Astrocyte of the cerebellum (primary cell): Measurements from ENCODE around the gene RAB44.

Experiments used
- DNase-seq: peaks from one replicate; pipeline ENCODE4 v3.0.0-alpha.2; 2011; ENCODE audit warnings: low read depth
- H3K4me3 ChIP-seq: 2 replicates; pipeline ENCODE4 v1.5.1; 2011; ENCODE audit warnings: mild to moderate bottlenecking, low read depth, low read length, moderate library complexity
- in situ Hi-C: cut with HindIII; loops from 2 replicates; pipeline ENCODE4 v1.10.0; 2017; ENCODE audit warnings: low sequenced_read_pairs
- TF ChIP-seq, protein P1 (sequence below): IDR thresholded peaks from 2 replicates; pipeline ENCODE4 v1.5.1; 2012; ENCODE audit warnings: low read length, low read depth, moderate library complexity, mild to moderate bottlenecking; ENCODE audit errors: missing control alignments

The RAB44 gene

DNA sequence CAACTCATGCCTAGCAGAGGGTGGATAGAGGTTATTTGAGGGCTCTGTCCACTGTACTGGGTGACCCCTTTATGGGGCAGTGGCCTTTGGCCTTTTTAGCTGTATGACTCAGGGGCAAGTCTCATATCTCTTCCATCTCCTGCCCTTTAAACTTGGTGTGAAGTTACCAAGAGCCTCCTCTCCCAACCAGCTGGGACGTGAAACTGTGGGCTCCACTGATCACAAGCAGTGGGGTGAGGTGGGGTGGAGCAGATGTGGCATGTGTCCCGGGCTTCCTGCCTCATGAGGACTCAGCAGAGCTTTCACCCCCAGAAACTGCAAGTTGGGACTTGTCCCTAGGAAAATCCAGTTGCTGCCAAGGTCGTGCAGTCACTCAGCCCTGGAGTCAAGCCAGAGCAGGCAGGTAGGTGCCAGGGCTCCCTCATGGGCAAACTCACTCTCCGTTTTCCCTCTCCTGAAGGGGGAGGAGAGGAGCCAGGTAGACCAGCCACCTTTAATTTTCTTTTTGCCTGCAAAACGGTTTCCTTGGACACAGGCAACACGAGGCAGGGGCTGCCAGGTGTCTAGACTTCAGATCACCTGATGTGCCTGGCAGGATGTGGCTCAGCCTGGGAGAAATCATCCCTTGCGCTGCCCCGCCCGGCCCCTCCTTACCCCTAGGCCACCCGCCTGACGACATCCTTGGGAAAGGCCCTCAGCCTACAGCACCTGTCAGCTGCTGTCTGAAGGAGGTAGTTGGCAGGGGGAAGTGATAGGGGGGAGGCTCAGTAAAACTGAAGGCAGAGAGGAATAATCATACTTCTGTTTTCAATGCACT is 15.1 kb upstream of the RAB44 start:
- no peak for DNase-seq
- peak overlapping the region; percentile 98 for H3K4me3 ChIP-seq
- in situ Hi-C loops = loop anchor here (5.0 kb wide), 1 partner anchor 55 kb away; no protein-coding TSS in a partner anchor

DNA sequence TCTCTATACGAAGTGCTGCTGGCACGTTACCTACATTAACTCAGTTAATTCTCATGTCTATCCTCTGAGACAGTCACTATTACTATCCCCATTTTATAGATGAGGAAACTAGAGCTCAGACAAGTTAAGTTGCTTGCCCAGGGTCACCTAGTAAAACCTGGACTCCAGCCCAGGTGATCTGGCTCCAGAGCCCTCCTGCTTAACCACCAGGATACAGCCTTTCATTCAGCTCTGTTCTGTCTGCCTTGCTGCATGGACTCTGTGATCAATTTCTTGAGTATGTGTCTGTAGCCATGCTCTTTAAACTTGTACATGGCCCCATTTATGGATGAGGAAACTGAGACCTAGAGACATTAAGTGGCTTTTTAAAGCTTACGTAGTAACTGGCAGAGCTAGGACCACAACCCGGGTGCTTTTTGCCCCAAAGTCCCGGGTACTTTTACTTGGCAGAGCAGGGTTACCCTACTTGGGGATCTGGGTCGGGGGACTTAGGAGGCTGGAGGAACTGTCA is 14.4 kb upstream of the RAB44 start:
- DNase-seq = no peak
- in situ Hi-C loops = loop anchor here (5.0 kb wide), 1 partner anchor 54 kb away; no protein-coding TSS in a partner anchor
- TF ChIP-seq, protein P1, sequence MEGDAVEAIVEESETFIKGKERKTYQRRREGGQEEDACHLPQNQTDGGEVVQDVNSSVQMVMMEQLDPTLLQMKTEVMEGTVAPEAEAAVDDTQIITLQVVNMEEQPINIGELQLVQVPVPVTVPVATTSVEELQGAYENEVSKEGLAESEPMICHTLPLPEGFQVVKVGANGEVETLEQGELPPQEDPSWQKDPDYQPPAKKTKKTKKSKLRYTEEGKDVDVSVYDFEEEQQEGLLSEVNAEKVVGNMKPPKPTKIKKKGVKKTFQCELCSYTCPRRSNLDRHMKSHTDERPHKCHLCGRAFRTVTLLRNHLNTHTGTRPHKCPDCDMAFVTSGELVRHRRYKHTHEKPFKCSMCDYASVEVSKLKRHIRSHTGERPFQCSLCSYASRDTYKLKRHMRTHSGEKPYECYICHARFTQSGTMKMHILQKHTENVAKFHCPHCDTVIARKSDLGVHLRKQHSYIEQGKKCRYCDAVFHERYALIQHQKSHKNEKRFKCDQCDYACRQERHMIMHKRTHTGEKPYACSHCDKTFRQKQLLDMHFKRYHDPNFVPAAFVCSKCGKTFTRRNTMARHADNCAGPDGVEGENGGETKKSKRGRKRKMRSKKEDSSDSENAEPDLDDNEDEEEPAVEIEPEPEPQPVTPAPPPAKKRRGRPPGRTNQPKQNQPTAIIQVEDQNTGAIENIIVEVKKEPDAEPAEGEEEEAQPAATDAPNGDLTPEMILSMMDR = no peak
- H3K4me3 ChIP-seq = peak overlapping the region; percentile 98

More for the DNA sequence above, 15.1 kb upstream of the RAB44 start:
- TF ChIP-seq, protein P1 = no peak

DNA sequence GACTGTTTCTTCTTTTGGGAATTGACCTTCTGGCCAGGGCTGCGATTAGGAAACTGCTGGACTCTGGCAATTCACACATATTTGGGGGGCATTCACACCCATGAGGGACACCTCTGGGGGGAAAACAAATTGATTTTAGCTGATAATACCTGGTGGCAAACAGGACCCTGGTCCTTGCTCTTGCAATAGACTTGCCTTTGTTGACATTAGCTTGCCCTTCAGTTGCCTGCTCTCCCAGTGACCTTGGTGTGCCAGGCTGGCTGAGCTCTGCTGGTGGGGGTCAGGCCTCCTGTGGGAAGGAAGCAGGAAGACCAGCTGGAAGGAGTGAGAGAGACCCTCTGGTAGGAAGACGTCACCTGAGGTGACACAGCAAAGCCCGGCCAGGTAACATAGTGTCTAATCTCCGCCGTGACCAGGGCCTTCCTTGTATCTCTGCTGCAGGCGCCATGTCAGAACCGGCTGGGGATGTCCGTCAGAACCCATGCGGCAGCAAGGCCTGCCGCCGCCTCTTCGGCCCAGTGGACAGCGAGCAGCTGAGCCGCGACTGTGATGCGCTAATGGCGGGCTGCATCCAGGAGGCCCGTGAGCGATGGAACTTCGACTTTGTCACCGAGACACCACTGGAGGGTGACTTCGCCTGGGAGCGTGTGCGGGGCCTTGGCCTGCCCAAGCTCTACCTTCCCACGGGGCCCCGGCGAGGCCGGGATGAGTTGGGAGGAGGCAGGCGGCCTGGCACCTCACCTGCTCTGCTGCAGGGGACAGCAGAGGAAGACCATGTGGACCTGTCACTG is 13.8 kb upstream of the RAB44 start:
- TF ChIP-seq, protein P1 = no peak
- no peak overlapping the region for H3K4me3 ChIP-seq
- in situ Hi-C loops = loop anchor here (5.0 kb wide), 1 partner anchor 53 kb away; no protein-coding TSS in a partner anchor
- no peak for DNase-seq

DNA sequence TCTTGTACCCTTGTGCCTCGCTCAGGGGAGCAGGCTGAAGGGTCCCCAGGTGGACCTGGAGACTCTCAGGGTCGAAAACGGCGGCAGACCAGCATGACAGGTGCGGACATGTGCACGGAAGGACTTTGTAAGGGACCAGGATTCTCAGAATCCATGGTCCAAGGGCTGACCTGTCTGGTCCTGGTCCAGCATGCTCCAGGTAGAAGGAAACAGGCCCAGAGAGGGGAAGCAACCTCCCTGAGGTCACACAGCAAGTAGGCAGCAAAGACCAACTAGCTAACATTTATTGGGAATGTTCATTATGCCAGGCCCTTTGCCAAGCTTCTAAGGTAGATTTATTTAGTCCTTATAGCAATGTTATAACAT is 13.2 kb upstream of the RAB44 start:
- DNase-seq = no peak
- TF ChIP-seq, protein P1 = no peak
- in situ Hi-C loops = loop anchor here (5.0 kb wide), 1 partner anchor 53 kb away; no protein-coding TSS in a partner anchor
- H3K4me3 ChIP-seq = no peak overlapping the region

DNA sequence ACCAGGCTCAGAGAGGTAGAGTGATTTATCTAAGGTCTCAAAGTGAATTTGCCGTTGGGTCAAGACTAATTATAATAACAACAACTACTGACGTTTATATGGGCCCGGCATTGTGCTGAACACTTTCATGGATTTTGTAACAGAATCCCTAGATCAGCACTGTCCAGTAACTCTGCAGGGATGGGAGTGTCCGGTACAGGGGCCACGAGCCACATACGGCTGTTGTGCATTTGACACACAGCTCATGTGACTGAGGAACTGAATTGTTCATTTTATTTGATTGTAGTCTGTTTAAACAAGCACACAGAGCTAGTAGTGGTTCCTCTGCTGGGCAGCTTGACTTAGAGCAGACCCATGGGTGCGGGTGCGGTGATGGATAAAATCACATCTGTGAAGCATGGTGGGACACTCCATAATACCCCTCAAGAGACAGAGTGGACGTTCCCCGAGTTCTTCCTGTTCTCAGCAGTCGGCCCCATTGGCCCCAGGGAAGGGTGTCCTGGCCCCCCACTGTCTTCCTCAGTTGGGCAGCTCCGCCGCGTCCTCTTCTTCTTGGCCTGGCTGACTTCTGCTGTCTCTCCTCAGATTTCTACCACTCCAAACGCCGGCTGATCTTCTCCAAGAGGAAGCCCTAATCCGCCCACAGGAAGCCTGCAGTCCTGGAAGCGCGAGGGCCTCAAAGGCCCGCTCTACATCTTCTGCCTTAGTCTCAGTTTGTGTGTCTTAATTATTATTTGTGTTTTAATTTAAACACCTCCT is 12.3 kb upstream of the RAB44 start:
- TF ChIP-seq, protein P1 = no peak
- no peak for DNase-seq
- H3K4me3 ChIP-seq = no peak overlapping the region
- in situ Hi-C loops = no loop called here
